ENCODE data around the gene EFHD1.
A peak's percentile ranks its signal among the peaks of the same experiment; 100 is the strongest.

EFHD1 gene

DNA sequence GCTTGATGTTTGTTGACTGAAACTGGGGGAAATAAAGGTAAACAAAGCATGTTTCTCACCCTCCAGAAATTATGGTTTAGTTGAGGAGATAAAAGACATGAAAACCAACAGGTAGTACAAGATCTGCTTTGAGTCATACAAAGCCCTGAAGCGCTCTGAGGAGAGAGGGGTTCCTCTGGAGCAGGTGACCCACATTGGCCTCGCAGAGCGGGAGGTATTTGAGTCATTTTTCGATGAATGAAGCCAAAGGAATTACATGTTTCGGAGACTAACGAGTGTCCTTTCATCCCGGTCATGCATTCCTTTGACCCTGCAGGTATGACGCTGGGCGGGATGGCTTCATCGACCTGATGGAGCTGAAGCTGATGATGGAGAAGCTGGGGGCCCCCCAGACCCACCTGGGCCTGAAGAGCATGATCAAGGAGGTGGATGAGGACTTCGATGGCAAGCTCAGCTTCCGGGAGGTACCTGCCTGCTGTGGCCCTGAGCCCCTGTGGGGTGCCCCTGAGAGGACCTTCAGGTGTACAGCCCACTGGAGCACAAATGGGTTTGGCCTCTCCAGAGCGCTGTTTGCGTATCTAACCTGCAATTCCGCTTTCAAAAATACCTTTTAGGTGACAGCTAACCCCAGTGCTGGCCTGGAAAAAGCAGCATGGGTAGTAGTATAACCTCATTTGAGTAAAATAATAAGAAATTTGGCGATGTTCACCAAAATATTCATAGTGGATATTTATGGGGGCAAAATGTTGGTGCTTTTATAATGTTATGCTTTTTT is 29.3 kb downstream of the EFHD1 start:
- no peak for DNase-seq (ENCODE audit: low read depth)
- H3K4me3 ChIP-seq (ENCODE audit: low read depth, low read length) = no peak overlapping the region
- TF ChIP-seq, protein P1, sequence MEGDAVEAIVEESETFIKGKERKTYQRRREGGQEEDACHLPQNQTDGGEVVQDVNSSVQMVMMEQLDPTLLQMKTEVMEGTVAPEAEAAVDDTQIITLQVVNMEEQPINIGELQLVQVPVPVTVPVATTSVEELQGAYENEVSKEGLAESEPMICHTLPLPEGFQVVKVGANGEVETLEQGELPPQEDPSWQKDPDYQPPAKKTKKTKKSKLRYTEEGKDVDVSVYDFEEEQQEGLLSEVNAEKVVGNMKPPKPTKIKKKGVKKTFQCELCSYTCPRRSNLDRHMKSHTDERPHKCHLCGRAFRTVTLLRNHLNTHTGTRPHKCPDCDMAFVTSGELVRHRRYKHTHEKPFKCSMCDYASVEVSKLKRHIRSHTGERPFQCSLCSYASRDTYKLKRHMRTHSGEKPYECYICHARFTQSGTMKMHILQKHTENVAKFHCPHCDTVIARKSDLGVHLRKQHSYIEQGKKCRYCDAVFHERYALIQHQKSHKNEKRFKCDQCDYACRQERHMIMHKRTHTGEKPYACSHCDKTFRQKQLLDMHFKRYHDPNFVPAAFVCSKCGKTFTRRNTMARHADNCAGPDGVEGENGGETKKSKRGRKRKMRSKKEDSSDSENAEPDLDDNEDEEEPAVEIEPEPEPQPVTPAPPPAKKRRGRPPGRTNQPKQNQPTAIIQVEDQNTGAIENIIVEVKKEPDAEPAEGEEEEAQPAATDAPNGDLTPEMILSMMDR (IDR thresholded peaks at IDR 0.05; ENCODE audit: control insufficient read depth, extremely low read depth, insufficient read depth) = no peak

DNA sequence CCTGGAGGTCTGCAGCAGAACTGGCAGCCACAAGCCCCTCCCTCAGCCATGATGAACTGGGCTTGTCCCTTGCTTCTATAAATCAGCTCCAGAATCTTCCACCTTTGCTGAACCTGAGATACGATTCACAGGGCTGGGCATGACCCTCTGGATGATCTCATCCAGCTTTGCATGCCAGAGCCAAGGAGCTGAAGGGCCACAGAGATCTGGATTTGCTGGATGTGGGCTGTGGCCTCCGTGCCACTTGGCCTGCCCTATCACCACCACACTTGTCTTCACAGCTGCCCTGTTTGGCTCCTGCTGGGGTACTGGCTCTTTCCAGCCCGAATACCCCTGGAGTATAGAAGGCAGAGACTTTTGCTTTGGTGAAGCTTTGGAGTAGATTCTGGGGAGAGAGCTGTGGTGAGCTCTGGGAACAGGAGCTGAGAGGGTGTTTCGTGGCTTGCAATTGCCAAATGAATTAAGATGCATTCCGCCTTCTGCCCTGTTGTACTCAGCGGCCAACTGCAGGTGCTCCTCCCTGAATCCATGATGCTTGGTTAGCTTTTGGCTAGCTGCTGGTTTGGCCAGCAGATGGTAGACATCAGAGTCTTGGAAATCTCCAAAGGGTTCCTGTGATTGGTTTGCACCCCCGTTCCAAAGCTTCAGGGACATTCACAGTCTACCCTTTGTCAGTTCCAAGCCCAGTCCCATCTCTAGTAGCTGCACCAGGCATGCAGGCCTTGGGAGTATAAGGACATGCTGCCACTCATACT is 32.8 kb downstream of the EFHD1 start:
- DNase-seq (ENCODE audit: low read depth) = no peak
- TF ChIP-seq, protein P1 (IDR thresholded peaks at IDR 0.05; ENCODE audit: control insufficient read depth, extremely low read depth, insufficient read depth) = no peak

DNA sequence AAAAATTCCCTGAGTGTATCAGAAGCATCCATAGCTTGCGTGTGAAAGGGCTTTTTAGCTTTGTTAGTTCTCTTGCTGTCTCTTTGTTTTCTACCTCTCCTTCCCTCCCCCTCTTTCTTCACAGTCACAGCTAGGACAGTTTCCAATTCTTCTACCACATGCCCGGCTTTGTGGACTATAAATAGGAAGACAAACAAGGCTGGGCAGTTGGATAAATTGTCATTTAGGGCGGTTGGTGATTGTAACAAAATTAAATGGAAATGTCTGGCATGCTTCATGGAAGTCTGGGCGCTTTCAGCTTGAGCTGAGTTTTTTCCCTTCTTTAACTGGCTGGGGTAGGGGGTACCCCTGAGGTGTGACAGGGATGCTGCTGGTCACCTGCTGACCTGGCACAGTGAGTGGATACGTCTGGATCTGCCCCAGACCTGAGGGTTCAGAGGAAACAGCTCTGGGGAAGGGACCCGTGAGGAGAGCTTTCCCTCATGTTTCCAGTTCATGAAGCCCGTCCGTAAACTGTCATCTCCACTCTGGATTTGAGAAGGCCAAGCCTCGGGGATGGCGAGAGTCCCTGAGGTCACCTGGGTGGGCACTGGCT is 34.7 kb downstream of the EFHD1 start:
- TF ChIP-seq, protein P1 (IDR thresholded peaks at IDR 0.05; ENCODE audit: control insufficient read depth, extremely low read depth, insufficient read depth) = no peak
- DNase-seq (ENCODE audit: low read depth) = peak; percentile 82
- no peak overlapping the region for H3K4me3 ChIP-seq (ENCODE audit: low read depth, low read length)

More for the DNA sequence above, 32.8 kb downstream of the EFHD1 start:
- H3K4me3 ChIP-seq (ENCODE audit: low read depth, low read length) = no peak overlapping the region

DNA sequence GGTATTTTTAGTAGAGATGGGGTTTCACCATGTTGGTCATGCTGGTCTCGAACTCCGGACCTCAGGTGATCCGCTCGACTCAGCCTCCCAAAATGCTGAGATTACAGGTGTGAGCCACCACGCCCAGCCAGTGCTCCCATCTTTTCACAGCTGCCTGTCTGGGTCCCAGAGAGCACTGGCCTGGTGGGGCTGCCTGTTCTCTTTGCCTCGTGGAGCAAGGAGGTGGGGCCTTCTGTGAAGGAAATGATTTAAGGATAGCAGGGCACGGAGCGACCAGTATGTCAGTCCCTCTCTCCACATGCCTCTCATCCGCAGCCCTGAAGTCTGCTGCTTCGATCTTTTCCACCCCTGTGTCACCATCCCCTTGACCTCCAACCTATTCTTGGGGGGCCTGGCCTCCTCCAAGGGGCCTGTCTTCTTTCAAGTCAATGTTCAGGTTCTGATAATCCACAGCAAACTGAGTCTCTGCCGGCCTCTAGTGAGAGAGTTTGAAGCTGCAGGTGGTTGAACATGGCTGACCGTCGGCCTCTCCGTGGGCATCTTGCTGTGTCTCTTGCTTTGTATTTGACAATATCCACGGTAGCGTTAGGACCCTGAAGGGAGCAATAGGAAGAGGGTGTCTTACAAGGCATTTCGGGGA is 35.5 kb downstream of the EFHD1 start:
- DNase-seq (ENCODE audit: low read depth) = no peak
- TF ChIP-seq, protein P1 (IDR thresholded peaks at IDR 0.05; ENCODE audit: control insufficient read depth, extremely low read depth, insufficient read depth) = peak; percentile 31
- H3K4me3 ChIP-seq (ENCODE audit: low read depth, low read length) = no peak overlapping the region

DNA sequence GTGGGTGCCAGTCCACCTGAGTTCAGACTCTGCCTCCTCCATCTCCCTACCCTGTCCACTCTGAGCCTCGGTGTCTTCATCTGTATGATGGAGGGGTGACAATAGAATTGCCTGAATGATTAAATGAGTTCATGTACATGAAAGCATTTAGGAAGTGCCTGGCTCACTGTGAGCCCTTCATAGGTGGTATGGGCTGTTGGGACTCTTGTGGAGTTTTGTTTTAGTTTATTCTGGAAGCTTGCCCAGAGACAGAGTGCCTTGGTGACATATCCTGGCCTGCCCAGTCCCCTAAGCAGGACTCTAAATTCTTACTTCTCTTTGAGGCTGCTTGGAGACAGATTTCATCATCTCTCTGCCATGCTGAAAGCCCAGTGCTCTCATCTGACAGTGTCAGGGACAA is 39.2 kb downstream of the EFHD1 start:
- no peak for DNase-seq (ENCODE audit: low read depth)
- TF ChIP-seq, protein P1 (IDR thresholded peaks at IDR 0.05; ENCODE audit: control insufficient read depth, extremely low read depth, insufficient read depth) = no peak
- H3K4me3 ChIP-seq (ENCODE audit: low read depth, low read length) = no peak overlapping the region

DNA sequence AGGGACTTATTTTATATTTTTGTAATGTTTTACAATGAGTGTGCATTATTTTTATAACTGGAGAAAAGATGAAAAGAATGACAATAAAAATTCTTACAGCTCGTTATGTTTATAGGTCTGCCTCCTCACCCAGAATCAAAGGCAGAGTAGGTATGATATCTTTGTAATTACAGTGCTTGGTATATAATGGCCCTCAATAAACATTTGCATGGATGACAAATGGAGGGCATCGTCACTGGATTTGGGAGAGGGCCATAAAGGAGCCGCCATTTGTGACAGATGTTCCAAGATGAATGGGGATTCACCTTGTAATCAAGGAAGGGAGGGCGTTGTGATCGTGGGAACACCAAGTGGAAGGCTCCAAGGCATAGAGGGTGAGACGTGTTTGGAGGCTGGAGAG is 41.1 kb downstream of the EFHD1 start:
- TF ChIP-seq, protein P1 (IDR thresholded peaks at IDR 0.05; ENCODE audit: control insufficient read depth, extremely low read depth, insufficient read depth) = no peak
- H3K4me3 ChIP-seq (ENCODE audit: low read depth, low read length) = no peak overlapping the region
- no peak for DNase-seq (ENCODE audit: low read depth)

Data from LNCaP clone FGC (cell line).